Stimulated activated CD4-positive, alpha-beta T cell treated with anti-CD3 and anti-CD28 coated beads, Interleukin-12 subunit alpha, Interleukin-12 subunit beta, amount 100 ng/mL, for 48 hours (primary cell): ENCODE measurements around the gene SPART.
"Not testable (repeated sequence)": the region's sequence is repeated elsewhere in the genome, so short reads cannot be mapped to it uniquely, and the experiment has no call there.

ENCODE experiments used
- DNase-seq, 3 donors: peaks; one replicate each; pipeline ENCODE4 v3.0.0-alpha.2; 2020; ENCODE audit warnings: low read depth in 2 of 3, low spot score in 1 of 3

The SPART gene

DNA sequence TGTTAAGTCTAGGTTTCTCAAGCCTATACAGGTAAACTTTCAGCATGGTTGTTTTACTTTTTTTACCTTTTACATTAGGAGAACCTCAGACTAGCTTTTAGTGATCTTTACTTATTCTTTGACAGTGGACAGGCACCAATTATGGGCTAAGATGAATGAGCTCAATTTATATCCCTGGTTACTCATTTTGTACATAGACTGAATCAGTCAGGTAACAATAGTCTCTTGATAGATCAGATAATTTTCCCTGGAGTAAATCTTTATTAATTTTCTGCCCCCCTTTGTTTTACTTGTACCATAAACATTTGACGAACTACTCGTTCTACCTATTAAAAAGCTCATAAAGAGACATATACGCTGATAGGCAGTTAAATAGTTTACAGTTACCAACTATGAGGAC is 22.8 kb downstream of the SPART start:
- no peak for DNase-seq

DNA sequence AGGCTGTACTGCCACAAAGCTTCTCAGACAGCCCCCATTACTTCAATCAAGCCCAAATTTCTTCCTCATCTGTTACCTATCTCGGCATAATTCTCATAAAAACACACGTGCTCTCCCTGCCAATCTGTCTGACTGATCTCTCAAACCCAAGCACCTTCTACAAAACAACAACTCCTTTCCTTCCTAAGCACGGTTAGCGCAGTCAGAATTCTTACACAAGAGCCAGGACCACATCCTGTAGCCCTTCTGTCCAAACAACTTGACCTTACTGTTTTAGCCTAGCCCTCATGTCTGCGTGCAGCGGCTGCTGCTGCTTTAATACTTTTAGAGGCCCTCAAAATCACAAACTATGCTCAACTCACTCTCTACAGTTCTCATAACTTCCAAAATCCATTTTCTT is 26.4 kb downstream of the SPART start:
- DNase-seq = not testable (repeated sequence)

DNA sequence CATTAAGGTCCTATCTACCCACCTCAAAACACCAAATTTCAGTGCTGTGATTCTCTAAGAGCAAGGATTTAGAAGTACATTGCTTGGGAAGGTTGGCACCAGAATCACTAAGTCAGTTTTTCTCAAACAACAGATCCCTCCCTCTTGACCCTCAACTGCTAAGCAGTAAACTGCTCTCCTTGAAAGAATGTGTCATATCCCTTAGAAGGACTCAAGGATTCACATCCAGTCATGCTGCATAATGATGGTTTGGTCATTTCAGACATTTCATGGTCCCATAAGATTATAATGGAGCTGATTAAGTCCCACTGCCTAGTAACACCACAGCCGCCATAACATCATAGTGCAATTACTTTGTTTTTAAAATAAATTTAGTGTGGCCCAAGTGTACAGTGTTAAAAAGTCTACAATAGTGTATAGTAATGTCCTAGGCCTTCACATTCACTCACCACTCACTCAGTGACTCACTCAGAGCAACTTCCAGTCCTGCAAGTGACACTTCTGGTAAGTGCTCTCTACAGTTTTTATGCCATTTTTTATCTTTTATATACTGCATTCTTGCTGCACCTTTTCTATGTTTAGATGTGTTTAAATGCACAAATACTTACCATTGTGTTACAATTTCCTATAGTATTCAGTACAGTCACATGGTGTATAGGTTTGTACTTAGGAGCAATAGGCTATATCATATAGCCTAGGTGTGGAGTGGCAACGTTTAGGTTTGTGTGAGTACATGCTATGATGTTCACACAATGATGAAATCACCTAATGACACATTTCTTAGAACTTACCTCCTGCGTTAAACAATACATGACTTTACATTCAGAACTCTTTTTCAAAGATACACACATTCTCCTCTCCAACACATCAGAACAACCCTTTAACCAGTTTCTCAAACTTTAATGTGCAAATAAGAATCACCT is 32.9 kb downstream of the SPART start:
- no peak for DNase-seq

DNA sequence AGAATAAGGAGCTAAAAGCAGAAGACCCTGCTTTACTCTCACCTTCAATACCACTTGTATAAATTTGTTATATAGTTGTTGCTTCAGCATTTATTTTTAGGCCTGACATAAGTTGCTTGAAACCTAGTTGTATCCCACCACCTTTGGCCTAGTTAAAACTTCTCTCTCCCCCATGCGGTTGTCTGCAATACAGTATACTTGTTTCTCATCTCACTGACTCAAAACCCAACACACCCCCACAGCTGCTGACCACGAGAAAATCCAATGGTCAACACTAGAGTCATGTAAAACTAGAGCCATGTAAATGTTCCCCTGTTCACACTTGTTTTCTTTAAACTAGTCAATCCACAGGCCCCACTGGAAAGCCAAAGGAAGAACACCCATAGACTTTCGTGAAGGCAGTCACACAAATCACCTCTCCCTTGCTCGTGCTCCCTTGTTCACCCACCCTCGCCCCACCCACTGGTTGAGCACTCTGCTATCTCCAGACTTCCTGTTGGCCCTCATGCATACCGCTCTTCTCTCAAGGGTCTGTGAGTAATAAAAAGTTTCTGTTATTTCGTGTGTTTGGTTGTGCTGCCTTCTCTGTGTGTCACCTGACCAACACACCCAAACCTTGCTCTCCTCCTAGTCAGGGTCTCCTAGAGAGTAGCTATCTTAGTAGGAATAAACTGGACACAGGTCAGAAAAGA is 35.6 kb downstream of the SPART start:
- no peak for DNase-seq

DNA sequence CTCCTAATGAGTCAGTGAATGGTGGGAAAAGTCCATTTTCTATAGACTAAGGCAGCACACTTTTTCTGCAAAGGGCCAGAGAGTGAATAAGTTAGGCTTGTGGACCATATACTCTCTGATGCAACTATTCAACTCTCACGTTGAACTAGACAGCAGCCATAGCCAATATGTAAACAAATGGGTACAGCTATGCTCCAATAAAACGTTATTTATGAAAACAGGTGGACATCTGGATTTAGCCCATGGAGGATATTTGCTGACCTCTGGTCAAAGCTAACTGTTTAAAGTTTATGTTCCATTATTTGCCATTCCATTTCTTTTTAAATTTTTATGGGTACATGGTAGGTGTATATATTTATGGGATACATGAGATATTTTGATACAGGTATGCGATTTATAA is 43.9 kb downstream of the SPART start:
- DNase-seq = no peak

DNA sequence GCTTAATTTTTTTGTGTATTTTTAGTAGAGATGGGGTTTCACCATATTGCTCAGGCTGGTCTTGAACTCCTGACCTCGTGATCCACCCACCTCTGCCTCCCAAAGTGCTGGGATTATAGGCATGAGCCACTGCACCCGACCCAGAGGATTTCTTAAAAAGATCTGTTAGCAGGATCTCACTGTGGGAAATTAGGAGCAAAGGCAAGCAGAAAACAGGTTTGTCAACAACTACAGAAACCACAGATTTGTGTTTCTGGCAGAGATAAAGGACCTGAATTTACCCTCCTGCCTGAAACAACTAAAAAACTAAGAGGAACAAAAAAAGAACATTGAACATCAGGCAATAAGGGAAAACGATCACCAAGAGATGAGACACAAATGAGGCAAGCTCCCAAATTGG is 46.7 kb downstream of the SPART start:
- not testable (repeated sequence) for DNase-seq

DNA sequence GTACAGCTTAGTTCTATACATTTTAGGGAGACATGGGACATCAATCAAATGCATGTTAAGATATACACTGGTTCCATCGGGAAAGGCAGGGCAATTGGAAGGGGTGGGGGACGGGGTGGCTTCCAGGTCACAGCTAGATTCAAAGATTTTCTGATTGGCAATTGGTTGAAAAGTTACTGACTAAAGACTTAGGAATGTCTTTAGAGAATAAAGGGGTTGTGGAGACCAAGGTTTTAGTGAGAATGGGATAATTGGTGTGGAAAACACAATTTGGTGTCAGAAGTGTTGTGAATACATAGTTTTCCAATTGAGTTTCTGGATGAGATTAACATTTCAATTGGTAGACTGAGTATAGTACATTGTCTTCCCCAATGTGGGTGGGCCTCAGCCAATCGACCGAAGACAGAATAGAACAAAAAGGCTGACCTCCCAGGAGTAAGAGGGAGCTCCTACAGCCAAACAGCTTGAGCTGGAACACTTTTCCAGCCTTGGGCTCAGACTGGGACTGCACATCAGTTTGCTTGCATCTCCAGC is 47.6 kb downstream of the SPART start:
- no peak for DNase-seq

DNA sequence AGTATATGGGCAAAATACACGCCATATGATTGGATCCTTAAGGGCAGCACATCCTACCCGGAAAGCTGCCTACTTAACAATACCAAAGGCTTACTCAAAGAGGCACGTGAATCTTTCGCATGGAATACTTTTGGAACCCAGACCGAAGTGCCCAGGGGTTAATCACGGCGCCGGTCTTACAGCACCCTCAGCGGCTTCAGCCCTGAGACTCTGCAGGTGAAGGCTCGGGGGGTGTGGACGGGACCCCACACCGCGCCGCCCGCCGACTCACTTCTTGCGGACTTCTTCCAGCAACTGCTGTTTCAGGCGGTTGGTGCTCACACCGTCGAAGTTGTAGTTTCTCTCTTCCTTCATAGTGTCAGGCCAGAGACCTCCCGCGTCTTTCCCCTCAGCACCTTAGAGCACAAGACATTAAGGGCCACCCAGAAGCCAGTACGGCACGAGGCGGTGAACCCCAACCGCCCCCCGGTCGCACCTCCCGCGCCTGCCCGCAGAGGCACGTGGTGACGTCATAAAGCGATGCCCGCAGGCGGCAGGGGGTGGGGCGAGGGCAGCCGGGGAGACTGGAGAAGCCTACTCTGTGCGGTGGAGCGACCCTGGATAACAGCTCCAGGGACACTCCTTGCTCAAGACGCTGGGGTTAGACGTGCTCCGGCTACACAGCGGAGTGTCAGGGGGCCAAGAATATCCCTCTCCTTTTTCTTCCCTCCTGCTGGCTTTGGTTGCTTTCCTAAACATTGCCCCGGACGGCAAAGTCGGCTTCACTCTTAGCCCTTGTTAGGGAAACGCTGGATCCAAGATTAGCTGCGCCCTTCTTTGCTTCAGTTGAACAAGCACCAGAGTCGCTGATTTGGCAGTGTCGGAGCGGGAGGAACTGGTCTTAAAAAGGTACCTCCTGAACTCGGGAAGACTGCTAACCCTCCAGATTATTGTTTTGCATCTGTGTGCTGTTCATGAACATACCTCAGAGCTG is 48.5 kb downstream of the SPART start, which contains the start of gene CCDC169:
CCDC169 (minus strand) TSS at position 449 of the 973 bp plus-strand sequence; CDS start at position 354, 95 bp downstream.
- DNase-seq = peak; percentile 19 to 49 (median 42)

DNA sequence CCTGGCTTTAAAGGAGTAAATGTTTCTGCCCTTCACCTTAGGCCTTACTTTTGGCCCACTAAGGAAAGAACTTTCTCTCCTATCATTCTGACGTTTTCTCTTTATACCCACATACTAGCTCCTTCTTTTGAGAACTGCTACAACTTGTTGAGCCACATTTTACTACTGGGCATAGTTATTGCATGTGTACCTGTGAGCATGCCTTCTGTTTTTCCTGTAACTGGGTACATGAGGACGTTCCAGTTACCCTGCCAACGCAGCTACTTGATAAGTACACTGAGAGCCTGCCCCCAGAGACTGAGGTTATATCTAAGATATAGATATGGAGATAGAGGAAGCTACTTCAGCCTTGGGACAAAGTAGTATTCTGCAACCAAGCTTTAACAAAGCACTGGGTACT is 52.1 kb downstream of the SPART start:
- DNase-seq = no peak

DNA sequence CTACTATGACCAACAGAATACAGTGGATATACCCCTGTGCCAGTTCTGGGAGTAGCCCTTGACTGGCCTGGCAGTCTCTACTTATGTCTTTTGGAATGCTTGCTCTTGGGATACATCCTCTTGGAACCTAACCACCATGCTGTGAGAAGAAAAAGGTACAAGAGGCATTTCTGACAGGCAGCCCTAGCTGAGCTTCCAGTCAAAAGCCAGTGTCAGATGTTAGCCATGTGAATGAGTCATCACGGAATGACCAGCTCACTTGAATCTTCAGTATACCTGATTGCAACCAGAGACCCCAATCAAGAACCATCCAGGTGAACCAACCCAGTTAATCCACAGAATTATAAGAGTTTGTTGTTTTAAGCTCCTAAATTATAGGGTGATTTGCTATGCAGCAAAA is 52.7 kb downstream of the SPART start:
- DNase-seq = no peak

DNA sequence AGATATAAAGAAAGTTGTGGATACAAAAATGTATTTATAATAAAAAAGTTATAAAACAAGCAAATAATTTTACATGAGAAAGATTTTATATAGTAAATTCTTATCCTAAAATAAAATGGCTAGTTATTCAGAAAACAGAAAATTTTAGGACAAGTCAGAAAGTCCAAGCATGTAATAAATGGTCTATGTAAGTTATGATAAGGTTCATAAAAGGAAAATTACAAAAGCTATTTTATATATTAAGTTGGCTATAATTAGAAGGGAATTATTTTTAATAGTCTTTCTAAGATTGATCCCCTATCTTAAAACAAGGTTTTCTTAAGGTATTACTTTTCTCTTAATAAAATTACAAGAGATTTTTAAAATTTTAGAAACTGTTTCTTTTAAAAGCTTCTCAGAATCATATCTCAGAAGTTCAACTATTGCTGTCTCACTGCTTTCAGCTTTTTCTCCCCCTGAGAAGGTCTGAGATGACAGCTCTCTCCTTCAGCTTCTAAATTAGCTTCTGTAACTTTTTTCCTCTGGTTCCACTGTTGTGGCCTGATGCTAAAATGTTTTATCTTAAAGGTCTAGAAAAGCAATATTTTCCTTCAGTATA is 57.3 kb downstream of the SPART start:
- no peak for DNase-seq

DNA sequence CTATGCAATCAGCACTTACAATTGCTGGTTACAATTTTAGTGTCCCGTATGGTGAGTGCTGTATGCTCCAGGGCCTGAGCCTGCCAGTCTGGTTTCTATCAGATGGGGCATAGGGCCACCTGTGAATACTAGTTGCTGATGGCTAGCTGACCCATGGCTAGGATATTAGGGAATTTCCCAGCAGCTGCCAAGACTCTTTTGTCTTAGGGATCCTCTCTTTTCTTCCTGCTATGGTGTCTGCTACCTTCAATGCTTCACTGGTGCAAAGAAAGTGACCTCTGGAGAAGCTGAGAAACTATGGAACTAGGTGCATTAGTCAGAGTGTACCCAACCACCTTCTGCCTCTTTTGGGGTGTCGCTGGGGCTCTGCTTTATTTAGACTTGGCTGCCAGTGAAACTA is 60.2 kb downstream of the SPART start:
- DNase-seq = no peak

DNA sequence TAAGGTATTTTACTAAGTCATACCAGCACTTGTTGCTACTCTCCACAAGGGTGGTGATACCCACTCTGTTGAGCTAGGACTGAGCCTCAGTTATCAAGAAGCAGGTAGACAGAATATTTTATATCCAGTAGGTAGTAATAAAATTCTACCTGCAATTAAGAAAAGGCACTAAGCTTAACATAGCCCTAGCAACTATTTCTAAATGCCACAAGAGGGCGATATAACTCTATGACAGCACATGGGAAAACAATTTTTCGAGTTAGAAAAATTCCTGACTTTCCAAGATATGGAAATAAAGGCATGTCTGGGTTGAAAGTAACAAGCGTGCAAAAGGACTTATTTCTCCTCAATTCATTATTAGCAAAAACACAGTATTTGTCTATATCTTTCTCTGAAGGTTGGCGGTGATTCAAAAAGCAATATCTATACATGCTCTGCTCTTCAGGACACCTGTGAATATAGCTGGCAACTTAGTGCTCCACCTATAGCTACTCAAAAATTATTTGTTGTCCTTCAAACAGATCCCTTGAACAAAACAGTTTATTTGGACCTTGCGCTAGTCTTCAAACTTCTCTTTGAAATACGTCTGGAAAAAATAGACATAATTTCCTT is 63.3 kb downstream of the SPART start:
- no peak for DNase-seq

DNA sequence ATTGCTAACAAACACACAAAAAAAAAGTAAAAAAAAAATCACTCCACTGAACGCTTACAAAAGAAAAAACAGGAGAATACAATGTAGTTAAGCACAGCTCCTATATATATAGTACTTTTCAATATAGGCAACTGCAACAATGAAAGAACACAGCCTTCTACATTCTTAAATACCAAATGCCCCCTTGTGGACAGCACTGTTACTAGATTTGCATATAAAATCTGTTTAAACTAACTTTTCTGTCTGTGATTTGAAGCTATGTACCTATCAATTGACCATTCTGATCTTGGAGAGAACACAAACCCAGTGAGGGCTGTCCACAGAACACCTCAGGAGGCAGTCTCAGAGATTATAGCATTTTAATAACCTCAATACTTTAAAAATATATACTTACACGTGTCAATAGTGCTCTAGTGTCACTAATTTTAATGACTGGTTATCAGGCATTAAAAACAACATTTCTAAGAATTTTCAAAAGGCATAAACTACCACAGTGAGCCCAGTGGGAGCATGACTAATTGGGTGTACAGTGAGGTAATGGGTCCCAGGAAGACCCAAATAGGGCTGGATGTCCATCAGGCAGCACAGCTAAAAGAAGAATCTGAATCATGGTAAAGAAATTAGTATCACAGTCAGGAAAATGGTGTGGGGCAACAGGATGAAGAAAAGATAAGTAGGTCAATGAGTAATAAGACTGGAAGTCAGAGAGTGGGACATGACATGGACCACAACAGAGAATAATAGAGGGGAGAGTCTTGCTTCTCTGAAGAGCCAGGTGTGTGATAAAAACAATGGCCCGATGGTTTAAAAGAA is 70.8 kb downstream of the SPART start:
- peak in 1 of 3 donors; percentile 3 for DNase-seq

DNA sequence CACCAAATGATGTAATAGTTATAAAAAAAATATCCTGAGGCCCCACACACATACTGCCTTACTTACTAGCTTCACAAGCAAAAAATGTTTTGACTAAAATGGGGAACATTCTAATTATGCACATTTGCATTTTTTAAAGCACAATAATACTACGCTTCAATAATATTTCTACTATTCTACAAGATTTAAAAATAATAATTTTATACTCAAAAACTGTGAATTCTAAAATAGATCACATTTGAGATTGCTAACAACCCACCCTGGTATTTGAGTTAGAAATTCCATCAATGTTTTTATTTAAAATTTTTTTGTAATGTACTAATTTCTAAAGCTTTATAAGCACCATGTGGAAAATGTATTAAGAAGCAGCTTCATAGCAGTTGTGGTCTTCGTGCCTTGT is 72.8 kb downstream of the SPART start:
- DNase-seq = no peak

DNA sequence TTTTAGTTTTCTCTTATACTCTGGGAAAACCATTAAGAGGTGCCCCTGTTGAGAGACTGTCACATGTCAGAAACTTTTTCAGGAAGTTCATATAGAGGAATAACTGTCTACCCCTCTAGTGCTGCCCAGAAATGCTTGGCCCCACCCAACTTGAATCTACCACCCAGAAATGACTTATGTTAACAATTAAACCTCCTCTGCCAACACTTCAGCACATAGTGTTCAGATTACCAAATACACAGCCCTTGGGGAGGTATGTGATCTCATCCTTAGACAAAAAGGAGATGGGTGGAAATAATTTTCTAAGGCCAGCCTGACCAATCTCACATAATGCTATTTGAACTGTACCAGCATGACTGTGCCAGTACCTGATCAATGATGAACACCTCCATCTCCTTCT is 84.2 kb downstream of the SPART start:
- no peak for DNase-seq

DNA sequence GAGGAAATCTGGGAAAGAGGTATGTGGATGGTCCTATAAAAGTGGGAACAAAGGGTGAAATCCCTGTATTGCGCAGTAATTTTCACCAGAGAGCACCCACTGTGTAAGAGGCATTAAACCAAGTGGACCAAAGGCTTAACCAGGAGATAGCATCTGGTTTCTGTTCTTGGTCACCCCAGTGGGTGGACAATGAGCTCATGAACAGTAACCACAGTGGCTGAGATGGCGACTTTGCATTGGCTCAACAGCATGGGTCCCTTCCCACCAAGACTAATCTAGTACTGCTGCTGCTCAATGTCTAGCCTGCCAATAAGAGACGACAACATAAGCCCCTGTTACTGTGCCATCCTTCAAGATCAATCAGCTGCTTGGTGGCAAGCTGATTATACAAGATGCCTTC is 85.2 kb downstream of the SPART start:
- DNase-seq = no peak

DNA sequence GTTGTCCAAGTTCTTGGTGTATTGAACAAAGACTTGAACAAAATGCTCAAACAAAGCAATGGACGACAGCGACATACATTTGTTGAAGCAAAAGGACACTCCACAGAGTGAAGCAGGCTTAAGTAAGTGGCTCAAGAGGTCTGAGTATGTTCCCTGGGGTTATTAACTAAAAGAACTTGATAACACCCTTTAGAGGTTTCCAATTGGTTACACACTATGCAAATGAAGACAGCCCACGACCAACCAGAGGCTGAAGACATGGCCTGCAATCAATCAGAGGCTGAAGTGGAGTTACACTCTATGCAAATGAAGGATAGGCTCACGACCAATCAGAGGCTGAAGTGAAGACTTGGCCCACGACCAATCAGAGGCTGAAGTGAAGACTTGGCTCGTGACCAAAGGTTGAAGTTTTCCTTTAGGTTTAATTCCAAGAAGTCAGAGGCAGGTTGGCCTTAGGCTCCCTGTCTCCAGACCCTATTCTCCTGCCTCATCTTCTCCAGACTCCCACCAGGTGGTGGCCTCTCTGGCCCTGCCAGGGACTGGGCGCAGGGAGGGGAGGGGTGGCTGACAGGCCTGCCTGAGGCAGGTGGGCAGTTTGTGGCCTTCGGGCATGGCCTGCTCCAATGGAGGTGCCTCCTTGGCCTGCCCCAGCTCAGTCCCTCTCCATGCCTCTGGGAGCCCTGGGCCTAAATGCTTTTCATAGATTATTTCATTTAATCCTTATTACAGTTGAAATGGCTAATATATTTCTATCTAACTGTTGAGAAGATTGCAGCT is 86.6 kb downstream of the SPART start:
- no peak for DNase-seq
